Stomach (tissue), 4 donors: Measurements from ENCODE around the gene RUNX1.

Experiments used
- EP300 ChIP-seq: sonication (generic); formaldehyde crosslinking; IDR thresholded peaks from one replicate; pipeline ENCODE4 v1.6.1; 2017; ENCODE audit warnings: antibody characterized with exemption
- TF ChIP-seq, protein P1 (sequence below), 7 experiments: fragments of 450-650 bp in 4 of 7; fragments of 200-600 bp in 3 of 7; sonication (generic) in 3 of 7; IDR thresholded peaks; one replicate each; pipeline ENCODE4 v1.5.1; 2016 to 2019; ENCODE audit warnings: antibody characterized with exemption in 7 of 7, control low read depth in 2 of 7, mild to moderate bottlenecking in 1 of 7

DNA sequence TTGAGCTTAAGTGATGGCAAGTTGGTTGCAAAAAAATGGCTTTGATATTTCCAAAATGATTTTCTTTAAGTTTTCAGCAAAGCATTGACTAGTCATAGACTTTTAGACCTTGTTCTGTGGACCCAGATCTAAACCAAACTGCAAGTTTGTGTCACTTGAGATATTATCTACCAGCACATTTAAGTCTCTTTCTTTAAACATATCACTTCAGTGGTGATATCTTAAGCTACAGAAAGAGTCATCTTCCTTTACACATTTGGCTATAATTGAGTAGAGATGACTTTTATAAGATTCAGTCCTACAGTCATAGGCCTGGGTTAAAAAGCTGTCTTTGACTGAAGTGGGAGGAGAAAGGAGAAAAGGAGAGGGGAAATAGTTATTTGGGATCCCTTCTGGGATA is 95.2 kb downstream of the RUNX1 start:
- TF ChIP-seq, protein P1, sequence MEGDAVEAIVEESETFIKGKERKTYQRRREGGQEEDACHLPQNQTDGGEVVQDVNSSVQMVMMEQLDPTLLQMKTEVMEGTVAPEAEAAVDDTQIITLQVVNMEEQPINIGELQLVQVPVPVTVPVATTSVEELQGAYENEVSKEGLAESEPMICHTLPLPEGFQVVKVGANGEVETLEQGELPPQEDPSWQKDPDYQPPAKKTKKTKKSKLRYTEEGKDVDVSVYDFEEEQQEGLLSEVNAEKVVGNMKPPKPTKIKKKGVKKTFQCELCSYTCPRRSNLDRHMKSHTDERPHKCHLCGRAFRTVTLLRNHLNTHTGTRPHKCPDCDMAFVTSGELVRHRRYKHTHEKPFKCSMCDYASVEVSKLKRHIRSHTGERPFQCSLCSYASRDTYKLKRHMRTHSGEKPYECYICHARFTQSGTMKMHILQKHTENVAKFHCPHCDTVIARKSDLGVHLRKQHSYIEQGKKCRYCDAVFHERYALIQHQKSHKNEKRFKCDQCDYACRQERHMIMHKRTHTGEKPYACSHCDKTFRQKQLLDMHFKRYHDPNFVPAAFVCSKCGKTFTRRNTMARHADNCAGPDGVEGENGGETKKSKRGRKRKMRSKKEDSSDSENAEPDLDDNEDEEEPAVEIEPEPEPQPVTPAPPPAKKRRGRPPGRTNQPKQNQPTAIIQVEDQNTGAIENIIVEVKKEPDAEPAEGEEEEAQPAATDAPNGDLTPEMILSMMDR (IDR thresholded peaks at IDR 0.05), result no peak
- TF ChIP-seq EP300, result no peak
